Peyer's patch (tissue), 4 donors: ENCODE measurements around the gene AMELX.

Experiments
- POLR2A ChIP-seq, 2 donors: fragments of 450-650 bp; IDR thresholded peaks; one replicate each; pipeline ENCODE4 v1.5.1; 2017; ENCODE audit warnings: antibody characterized with exemption in 2 of 2, mild to moderate bottlenecking in 2 of 2, moderate library complexity in 2 of 2
- TF ChIP-seq, protein P1 (sequence below), 6 experiments: fragments of 450-650 bp in 4 of 6; fragments of 200-600 bp in 2 of 6; sonication (generic) in 1 of 6; IDR thresholded peaks; one replicate each; pipeline ENCODE4 v1.5.1; 2017 to 2019; ENCODE audit warnings: antibody characterized with exemption in 6 of 6, mild to moderate bottlenecking in 3 of 6, moderate library complexity in 1 of 6

DNA sequence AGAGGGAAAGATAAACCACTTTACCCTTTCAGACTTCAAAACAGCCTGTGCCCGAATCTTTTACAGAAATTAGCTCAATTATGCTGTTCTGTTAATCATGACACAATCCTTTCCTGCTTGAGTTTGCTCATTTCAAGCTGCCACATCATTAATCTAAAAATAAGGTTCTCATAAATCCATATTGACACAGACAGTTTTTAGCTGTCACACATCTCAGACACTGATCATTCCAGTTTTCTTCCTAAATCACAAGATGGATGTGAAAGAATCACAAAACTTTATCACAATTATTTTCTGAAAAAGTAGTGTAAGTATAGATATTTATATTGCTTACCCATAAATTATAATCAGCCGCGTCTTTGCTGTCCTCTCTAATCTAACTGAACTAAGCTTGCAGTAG lies 27.9 kb upstream of the AMELX start:
- TF ChIP-seq, protein P1, sequence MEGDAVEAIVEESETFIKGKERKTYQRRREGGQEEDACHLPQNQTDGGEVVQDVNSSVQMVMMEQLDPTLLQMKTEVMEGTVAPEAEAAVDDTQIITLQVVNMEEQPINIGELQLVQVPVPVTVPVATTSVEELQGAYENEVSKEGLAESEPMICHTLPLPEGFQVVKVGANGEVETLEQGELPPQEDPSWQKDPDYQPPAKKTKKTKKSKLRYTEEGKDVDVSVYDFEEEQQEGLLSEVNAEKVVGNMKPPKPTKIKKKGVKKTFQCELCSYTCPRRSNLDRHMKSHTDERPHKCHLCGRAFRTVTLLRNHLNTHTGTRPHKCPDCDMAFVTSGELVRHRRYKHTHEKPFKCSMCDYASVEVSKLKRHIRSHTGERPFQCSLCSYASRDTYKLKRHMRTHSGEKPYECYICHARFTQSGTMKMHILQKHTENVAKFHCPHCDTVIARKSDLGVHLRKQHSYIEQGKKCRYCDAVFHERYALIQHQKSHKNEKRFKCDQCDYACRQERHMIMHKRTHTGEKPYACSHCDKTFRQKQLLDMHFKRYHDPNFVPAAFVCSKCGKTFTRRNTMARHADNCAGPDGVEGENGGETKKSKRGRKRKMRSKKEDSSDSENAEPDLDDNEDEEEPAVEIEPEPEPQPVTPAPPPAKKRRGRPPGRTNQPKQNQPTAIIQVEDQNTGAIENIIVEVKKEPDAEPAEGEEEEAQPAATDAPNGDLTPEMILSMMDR (IDR thresholded peaks at IDR 0.05) = no peak
- no peak for TF ChIP-seq POLR2A (IDR thresholded peaks at IDR 0.05)
